Mucosa of rectum (tissue), 2 donors: ENCODE results near the gene CPSF4.

ENCODE experiments used
- H3K27ac ChIP-seq, 2 donors: one replicate each; pipeline ENCODE4 v1.7.0; 2013; ENCODE audit warnings: inconsistent platforms in 2 of 2, low read depth in 2 of 2, low read length in 2 of 2
- H3K27me3 ChIP-seq, 2 donors: one replicate each; pipeline ENCODE4 v1.7.0; 2013; ENCODE audit warnings: low read length in 2 of 2; ENCODE audit not compliant: control insufficient read depth in 2 of 2, insufficient read depth in 2 of 2
- H3K36me3 ChIP-seq, 2 donors: one replicate each; pipeline ENCODE4 v1.7.0; 2013; ENCODE audit warnings: low read length in 2 of 2; ENCODE audit not compliant: control insufficient read depth in 2 of 2, insufficient read depth in 2 of 2
- H3K4me1 ChIP-seq, 2 donors: one replicate each; pipeline ENCODE4 v1.7.0; 2013; ENCODE audit warnings: low read length in 2 of 2, mild to moderate bottlenecking in 1 of 2; ENCODE audit not compliant: control insufficient read depth in 2 of 2, insufficient read depth in 2 of 2
- H3K4me3 ChIP-seq, 2 donors: one replicate each; pipeline ENCODE4 v1.7.0; 2013; ENCODE audit warnings: low read length in 2 of 2
- H3K9ac ChIP-seq, 2 donors: one replicate each; pipeline ENCODE4 v1.7.0; 2013; ENCODE audit warnings: low read length in 2 of 2, low read depth in 1 of 2, mild to moderate bottlenecking in 1 of 2
- H3K9me3 ChIP-seq, 2 donors: one replicate each; pipeline ENCODE4 v1.7.0; 2013; ENCODE audit warnings: low read length in 2 of 2; ENCODE audit not compliant: control insufficient read depth in 2 of 2
- donor health status: healthy.
- donor health status: Normal muscosa, but diverticular disease.

Gene CPSF4

DNA sequence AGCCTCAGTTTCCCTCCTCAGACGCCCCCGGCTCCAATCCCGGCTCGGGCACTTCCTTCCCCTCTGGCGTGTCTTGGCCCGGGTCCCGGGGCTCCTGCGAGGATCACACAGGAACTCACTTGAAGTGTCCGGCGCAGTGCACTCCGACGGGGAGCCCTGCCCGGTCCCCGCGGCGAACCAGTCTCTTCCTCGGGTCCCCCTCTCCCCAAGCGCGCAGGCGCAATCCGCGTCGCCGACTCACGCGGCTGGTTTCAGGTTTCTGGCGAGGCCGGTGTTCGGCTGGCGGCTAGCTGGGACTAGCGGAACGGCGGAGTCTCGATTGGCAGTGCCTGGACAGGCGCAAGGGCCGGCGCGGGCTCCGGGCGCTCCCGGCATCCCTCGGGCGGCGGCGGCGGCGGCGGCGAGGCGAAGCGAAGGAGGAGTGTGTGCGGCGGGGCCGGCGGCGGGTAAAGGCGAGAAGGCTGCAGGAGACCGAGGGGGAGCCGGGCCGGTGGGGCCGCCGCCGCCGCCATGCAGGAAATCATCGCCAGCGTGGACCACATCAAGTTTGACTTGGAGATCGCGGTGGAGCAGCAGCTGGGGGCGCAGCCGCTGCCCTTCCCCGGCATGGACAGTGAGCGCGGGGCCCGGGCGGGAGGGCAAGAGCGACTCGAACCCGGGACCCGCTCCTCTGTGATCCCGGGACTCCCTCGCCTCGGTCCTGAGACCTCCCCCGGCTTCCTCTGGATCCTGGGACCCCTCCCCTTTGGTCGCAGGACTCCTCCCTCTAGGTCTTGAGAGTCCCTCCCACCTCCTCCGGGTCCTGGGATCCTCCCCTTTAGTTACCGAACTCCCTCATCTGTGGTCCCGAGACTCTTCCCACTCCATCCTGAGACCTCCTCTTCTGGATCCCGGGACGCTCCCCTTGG, at the start of gene CPSF4, which contains the start of gene PTCD1:
Gene CPSF4, plus strand, starts transcription at position 371 of the 908 bp plus-strand sequence. Its CDS starts 140 bp downstream, at position 511.
Gene PTCD1, minus strand, starts transcription at position 226 of the 908 bp plus-strand sequence. CDS start 3,556 bp downstream, outside the sequence.
- H3K9ac ChIP-seq, result peak within 1 kb of the TSS; percentile 75 to 88
- no peaks in the 10 kb centered on the region for H3K9me3 ChIP-seq
- H3K27me3 ChIP-seq, result no peaks in the 10 kb centered on the region
- H3K4me1 ChIP-seq, result peaks cover 16 to 17% of the 10 kb centered on the region in 2 donors
- H3K36me3 ChIP-seq, result peaks cover 6 to 12% of the 10 kb centered on the region in 2 donors
- peak within 1 kb of the TSS; percentile 32 to 74 for H3K27ac ChIP-seq
- peak within 1 kb of the TSS; percentile 77 to 90 for H3K4me3 ChIP-seq

DNA sequence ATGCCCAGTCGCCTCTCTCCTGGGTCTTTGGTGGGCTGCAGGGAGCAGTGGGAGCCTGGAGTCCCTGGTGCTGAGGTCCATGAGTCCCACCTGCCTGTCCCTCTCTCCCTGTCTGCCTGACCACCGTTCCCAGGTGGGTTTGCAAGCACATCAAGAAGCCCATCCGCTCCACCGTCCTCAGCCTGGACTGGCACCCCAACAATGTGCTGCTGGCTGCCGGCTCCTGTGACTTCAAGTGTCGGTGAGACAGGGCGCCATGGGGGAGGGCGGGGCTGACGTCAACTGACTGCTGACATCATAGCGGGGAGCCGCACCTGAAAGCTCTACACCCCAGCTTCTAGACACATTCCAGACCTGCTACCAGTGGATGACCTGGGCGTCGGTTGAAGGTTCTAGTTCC, 49.0 kb upstream of the CPSF4 start:
- H3K4me3 ChIP-seq, result no peak overlapping the region
- no peak overlapping the region for H3K27ac ChIP-seq
- H3K9ac ChIP-seq, result no peak overlapping the region
- no peaks in the 10 kb centered on the region for H3K9me3 ChIP-seq
- no peaks in the 10 kb centered on the region for H3K27me3 ChIP-seq
- H3K4me1 ChIP-seq, result peaks cover 16 to 19% of the 10 kb centered on the region in 2 donors
- peaks cover 42 to 43% of the 10 kb centered on the region in 2 donors for H3K36me3 ChIP-seq

DNA sequence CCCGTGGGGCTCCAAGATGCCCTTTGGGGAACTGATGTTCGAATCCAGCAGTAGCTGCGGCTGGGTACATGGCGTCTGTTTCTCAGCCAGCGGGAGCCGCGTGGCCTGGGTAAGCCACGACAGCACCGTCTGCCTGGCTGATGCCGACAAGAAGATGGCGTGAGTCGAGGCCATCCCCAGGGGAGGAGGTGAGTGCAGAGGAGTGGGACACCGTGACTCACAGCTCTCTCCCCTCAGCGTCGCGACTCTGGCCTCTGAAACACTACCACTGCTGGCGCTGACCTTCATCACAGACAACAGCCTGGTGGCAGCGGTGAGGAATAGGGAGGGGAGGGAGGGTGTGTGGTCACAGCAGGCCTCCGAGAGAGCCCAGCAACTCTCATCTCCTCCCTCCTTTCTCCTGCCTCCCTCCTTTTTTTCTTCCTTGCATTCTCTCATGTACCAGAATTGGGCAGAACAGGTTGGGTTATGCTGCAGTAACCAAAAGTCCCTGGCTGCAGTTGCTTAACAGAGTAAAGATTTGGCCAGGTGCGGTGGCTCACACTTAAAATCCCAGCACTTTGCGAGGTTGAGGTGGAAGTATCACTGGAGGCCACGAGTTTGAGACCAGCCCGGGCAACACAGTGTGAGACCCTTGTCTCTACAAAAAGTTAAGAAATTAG, 47.7 kb upstream of the CPSF4 start:
- no peaks in the 10 kb centered on the region for H3K9me3 ChIP-seq
- H3K27ac ChIP-seq, result no peak overlapping the region
- H3K27me3 ChIP-seq, result no peaks in the 10 kb centered on the region
- H3K36me3 ChIP-seq, result peaks cover 48 to 56% of the 10 kb centered on the region in 2 donors
- peaks cover 16 to 19% of the 10 kb centered on the region in 2 donors for H3K4me1 ChIP-seq
- no peak overlapping the region for H3K4me3 ChIP-seq
- no peak overlapping the region for H3K9ac ChIP-seq

DNA sequence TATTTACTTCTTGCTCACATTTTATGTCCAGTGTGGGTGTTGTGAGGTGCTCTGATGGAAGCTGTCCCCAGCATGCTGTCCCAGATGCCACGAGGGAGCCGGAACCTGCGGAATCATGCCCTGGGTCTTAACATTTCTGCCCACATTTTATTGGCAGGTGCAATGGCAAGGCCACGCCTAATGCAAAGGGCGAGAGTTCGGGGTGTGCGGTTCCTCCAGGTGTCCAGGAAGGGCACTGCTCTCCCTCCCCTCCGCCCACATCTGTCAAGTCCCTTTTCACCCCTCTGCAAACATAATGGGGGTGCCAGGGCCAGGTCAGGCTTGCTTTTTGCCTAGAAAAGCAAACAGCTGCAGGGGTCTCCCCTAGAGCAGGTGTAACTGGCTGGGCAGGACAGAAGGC, 46.7 kb upstream of the CPSF4 start:
- peak overlapping the region in 1 of 2 donors; percentile 63 for H3K9ac ChIP-seq
- H3K36me3 ChIP-seq, result peaks cover 44 to 54% of the 10 kb centered on the region in 2 donors
- peaks cover 16 to 19% of the 10 kb centered on the region in 2 donors for H3K4me1 ChIP-seq
- H3K4me3 ChIP-seq, result peak overlapping the region in 1 of 2 donors; percentile 74
- peak overlapping the region in 1 of 2 donors; percentile 66 for H3K27ac ChIP-seq
- H3K9me3 ChIP-seq, result no peaks in the 10 kb centered on the region
- no peaks in the 10 kb centered on the region for H3K27me3 ChIP-seq

DNA sequence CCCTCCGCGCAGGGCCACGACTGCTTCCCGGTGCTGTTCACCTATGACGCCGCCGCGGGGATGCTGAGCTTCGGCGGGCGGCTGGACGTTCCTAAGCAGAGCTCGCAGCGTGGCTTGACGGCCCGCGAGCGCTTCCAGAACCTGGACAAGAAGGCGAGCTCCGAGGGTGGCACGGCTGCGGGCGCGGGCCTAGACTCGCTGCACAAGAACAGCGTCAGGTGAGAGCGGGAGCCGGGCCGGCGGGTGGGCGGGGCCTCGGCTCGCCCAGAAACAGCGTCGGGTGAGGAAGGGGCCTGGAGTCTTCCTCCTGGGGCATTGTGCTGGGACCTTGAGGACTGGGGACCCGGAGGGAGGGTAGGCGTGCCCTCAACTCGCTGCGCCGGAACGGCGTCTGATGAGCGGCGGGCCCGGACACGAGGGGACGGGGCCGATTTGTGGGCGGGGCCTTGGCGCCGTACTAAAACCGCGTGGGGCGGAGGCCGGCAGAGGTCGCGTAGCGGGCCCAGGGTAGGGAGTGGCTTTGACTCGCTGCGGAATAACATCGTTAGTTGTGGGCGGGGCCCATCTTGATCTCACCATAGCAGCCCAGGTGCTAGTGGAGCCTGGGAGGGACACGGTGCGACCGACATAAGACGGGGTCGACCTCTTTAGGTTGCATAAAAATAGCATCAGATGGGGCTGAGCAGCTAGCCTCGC, 45.9 kb upstream of the CPSF4 start:
- peak overlapping the region; percentile 48 to 66 for H3K27ac ChIP-seq
- peak overlapping the region; percentile 47 to 63 for H3K9ac ChIP-seq
- H3K4me1 ChIP-seq, result peaks cover 16 to 19% of the 10 kb centered on the region in 2 donors
- peak overlapping the region; percentile 74 to 76 for H3K4me3 ChIP-seq
- no peaks in the 10 kb centered on the region for H3K9me3 ChIP-seq
- H3K27me3 ChIP-seq, result no peaks in the 10 kb centered on the region
- H3K36me3 ChIP-seq, result peaks cover 51 to 59% of the 10 kb centered on the region in 2 donors

DNA sequence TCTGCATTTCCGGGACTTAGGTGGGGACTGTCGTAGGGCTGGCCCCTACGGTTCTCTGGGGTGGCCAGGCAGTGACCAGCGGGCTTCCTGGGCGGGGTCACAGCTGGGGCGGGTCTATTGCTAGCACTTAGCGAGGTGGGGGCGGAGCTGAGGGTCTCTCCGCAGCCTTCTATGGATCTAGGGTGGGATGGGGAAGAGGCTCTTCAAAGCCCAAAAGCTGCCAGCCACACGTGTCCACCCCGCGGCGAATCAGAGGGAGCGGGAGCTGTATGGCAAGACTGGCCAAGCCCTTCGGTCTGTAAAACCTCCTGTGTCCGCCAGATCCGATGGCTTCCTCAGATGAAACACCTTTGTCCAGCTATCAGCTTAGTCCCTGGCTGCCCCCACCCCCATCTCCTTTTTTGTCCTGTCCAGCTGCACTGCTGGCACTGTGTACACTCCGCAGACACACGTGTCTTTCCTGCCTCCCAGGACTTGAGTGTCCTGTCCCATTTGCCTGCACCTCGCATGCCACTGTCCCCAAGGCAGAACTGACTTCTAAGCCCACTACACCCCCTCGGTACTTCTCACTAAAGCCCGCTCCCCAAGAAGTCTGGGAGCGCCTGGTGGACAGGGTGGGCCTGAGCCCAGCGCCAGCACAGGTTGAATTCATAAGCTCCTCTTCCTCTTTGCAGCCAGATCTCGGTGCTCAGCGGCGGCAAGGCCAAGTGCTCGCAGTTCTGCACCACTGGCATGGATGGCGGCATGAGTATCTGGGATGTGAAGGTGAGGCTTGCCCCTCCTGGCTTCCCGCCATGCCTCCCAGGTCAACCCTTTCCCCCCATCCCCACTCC, 45.2 kb upstream of the CPSF4 start:
- Histone ChIP-seq H3K27ac (peak overlapping the region; percentile 48 to 66), H3K4me3 (peak overlapping the region; percentile 74 to 76), H3K36me3 (peaks cover 50 to 59% of the 10 kb centered on the region in 2 donors), H3K9ac (peak overlapping the region; percentile 47 to 63), H3K27me3 (no peaks in the 10 kb centered on the region), H3K9me3 (no peaks in the 10 kb centered on the region), H3K4me1 (peaks cover 16 to 19% of the 10 kb centered on the region in 2 donors)

DNA sequence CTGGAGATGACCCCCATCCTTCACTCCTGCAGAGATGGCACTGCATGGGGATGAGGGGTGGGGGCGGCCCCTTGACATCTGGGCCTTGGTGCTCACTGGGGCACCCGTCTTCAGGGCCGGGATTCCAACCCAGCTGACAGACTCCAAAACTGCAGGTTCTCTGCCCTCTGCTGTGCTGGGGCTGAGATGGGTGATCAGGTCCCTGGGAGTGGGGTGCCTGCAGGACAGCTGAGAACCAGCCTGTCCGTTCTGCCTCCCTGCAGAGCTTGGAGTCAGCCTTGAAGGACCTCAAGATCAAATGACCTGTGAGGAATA, 44.6 kb upstream of the CPSF4 start:
- peaks cover 55 to 65% of the 10 kb centered on the region in 2 donors for H3K36me3 ChIP-seq
- no peaks in the 10 kb centered on the region for H3K27me3 ChIP-seq
- no peak overlapping the region for H3K4me3 ChIP-seq
- no peak overlapping the region for H3K27ac ChIP-seq
- peaks cover 16 to 19% of the 10 kb centered on the region in 2 donors for H3K4me1 ChIP-seq
- H3K9ac ChIP-seq, result no peak overlapping the region
- H3K9me3 ChIP-seq, result no peaks in the 10 kb centered on the region

DNA sequence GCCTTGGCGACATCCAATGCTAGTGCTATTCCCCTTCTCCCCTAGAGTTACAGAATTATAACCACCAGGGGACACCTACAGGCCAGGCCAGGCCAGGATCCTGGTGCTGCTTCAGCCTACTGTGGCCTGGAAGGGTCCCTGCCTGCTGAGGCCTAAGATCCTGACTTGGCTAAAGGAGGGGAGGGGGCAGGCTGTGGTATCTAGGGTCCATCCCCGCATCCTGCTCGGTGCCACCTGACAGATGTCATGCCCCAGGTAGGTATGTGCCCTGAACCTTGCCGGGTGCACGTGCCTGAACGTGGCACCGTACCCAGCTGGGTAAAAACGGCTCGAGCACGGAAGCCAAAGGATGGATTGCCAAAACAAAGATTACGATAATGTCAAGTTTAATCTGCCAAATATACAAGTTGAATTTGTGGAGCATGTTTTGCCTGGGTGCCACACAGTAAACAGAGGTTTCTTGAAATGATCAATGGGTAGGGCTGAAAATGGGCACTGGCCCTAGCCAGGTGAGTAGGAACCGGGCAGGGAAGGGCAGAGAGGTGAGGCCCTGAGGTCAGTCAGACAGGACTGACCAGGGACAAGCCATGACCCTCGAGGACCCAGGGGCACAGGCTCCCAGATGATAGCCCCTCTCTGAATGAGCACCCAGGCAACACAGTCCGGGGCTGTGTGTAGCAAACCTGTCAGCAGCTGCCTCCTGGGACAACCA, 43.0 kb upstream of the CPSF4 start:
- H3K27ac ChIP-seq, result no peak overlapping the region

More for the DNA sequence above, 43.0 kb upstream of the CPSF4 start:
- Histone ChIP-seq H3K4me3 (no peak overlapping the region), H3K9me3 (no peaks in the 10 kb centered on the region), H3K4me1 (peaks cover 16 to 19% of the 10 kb centered on the region in 2 donors), H3K9ac (no peak overlapping the region), H3K27me3 (no peaks in the 10 kb centered on the region), H3K36me3 (peaks cover 60 to 72% of the 10 kb centered on the region in 2 donors)
